HCT116 (cell line): ENCODE measurements around the gene TPX2. TPM values are rescaled to one million over a fixed set of nuclear protein-coding genes. Genes with fewer than 3 reads are reported as not detected.
"Not testable (repeated sequence)": the region's sequence is repeated elsewhere in the genome, so short reads cannot be mapped to it uniquely, and the experiment has no call there.

Experiments
- ATAC-seq: fragments of 200-7000 bp; cut with Tn5 transposase; 2 replicates; pipeline ENCODE4 v1.9.1; 2020; ENCODE audit warnings: mild to moderate bottlenecking, moderate library complexity
- BruUV-seq: library from RNA; stranded (reverse); fragments of 400-500 nt; replicated peaks from 2 replicates; lab custom pipeline; 2021; lab: Mats Ljungman, UMichigan
- CTCF ChIA-PET: fragments of 300-600 bp; sonication (Branson Sonifier 250); formaldehyde crosslinking; loops from one replicate; lab custom pipeline; 2021; ENCODE audit warnings: antibody characterized with exemption; lab: Charles Lee
- POLR2A ChIA-PET: fragments of 300-600, 350-600 bp; sonication (Branson Sonifier 250); formaldehyde crosslinking; loops from one replicate; lab custom pipeline; 2021; ENCODE audit warnings: antibody characterized with exemption; lab: Charles Lee
- RAD21 ChIA-PET, 2 experiments: fragments of 300-600 bp; sonication (Branson Sonifier 250); formaldehyde crosslinking; loops; one replicate each; lab custom pipeline; 2023; ENCODE audit warnings: low total read pairs in 2 of 2; ENCODE audit not compliant: uncharacterized antibody in 2 of 2, unreplicated experiment in 2 of 2, low non-redundant PET in 1 of 2; lab: Charles Lee
- DNase-seq: peaks from one replicate; pipeline ENCODE4 v3.0.0-alpha.2; 2010; ENCODE audit warnings: low read depth, low spot score
- H2AFZ ChIP-seq: fragments of 200-600 bp; shearing (Covaris generic), sonication (generic); 2 replicates; pipeline ENCODE4 v1.6.1; 2017; ENCODE audit warnings: low read depth, mixed run types, mixed read lengths, antibody characterized with exemption, low read length; ENCODE audit not compliant: poor library complexity, severe bottlenecking
- H3K27ac ChIP-seq: 2 replicates; pipeline ENCODE4 v1.5.1; 2012; ENCODE audit warnings: low read depth, low read length
- H3K27me3 ChIP-seq: fragments of 200-600 bp; sonication (generic); 2 replicates; pipeline ENCODE4 v1.6.1; 2016; ENCODE audit warnings: mixed run types, low read length, mixed read lengths; ENCODE audit not compliant: insufficient read depth
- H3K36me3 ChIP-seq, 2 experiments: fragments of 200-500 bp in 1 of 2; fragments of 200-600 bp in 1 of 2; sonication (Bioruptor generic) in 1 of 2; sonication (generic) in 1 of 2; 2 replicates each; pipeline versions ENCODE4 v1.5.1 to v1.6.1; 2014 to 2016; ENCODE audit warnings: low read length in 2 of 2, inconsistent platforms in 1 of 2, mixed read lengths in 1 of 2, mixed run types in 1 of 2; ENCODE audit not compliant: insufficient read depth in 2 of 2, control insufficient read depth in 1 of 2
- H3K4me1 ChIP-seq, 2 experiments: fragments of 200-600 bp in 1 of 2; sonication (generic) in 1 of 2; 2 replicates each; pipeline versions ENCODE4 v1.5.1 to v1.6.1; 2012 to 2017; ENCODE audit warnings: low read length in 2 of 2, inconsistent platforms in 1 of 2, mild to moderate bottlenecking in 1 of 2, mixed read lengths in 1 of 2, mixed run types in 1 of 2, moderate library complexity in 1 of 2; ENCODE audit not compliant: insufficient read depth in 2 of 2, control insufficient read depth in 1 of 2
- H3K4me2 ChIP-seq: fragments of 200-600 bp; sonication (generic); 2 replicates; pipeline ENCODE4 v1.6.1; 2017; ENCODE audit warnings: mixed run types, low read length, mixed read lengths
- H3K4me3 ChIP-seq, 2 experiments: fragments of 200-600 bp in 1 of 2; sonication (generic) in 1 of 2; replicated peaks in 1 of 2; 2 replicates each; pipeline ENCODE4 v1.5.1; 2011 to 2016; ENCODE audit warnings: low read length in 2 of 2, control low read depth in 1 of 2, low read depth in 1 of 2, mild to moderate bottlenecking in 1 of 2, mixed read lengths in 1 of 2, mixed run types in 1 of 2
- H3K79me2 ChIP-seq: fragments of 200-600 bp; sonication (generic); 2 replicates; pipeline ENCODE4 v1.6.1; 2017; ENCODE audit warnings: mild to moderate bottlenecking, mixed run types, low read length, moderate library complexity, mixed read lengths; ENCODE audit not compliant: insufficient read depth
- H3K9ac ChIP-seq: fragments of 200-600 bp; sonication (generic); 2 replicates; pipeline ENCODE4 v1.6.1; 2016; ENCODE audit warnings: low read length, mixed read lengths
- H3K9me2 ChIP-seq: fragments of 200-600 bp; sonication (generic), shearing (Covaris generic); 2 replicates; pipeline ENCODE4 v1.6.1; 2017; ENCODE audit warnings: mixed run types, mild to moderate bottlenecking, moderate library complexity; ENCODE audit not compliant: insufficient read depth
- H3K9me3 ChIP-seq, 2 experiments: fragments of 200-500 bp in 1 of 2; fragments of 200-600 bp in 1 of 2; sonication (Bioruptor generic) in 1 of 2; sonication (generic) in 1 of 2; 2 replicates each; pipeline ENCODE4 v1.6.1; 2014 to 2017; ENCODE audit warnings: low read length in 2 of 2, mixed read lengths in 2 of 2, inconsistent platforms in 1 of 2, low read depth in 1 of 2, mild to moderate bottlenecking in 1 of 2, mixed run types in 1 of 2, moderate library complexity in 1 of 2; ENCODE audit not compliant: control insufficient read depth in 1 of 2, insufficient read depth in 1 of 2
- H4K20me1 ChIP-seq: fragments of 200-600 bp; sonication (generic), shearing (Covaris generic); 2 replicates; pipeline ENCODE4 v1.6.1; 2017; ENCODE audit warnings: mixed run types, mild to moderate bottlenecking, moderate library complexity; ENCODE audit not compliant: insufficient read depth
- CBX3 ChIP-seq: IDR thresholded peaks from 2 replicates; pipeline ENCODE4 v1.6.1; 2012; ENCODE audit warnings: low read depth
- CEBPB ChIP-seq: IDR thresholded peaks from 2 replicates; pipeline ENCODE4 v1.6.1; 2012; ENCODE audit warnings: low read depth
- EGR1 ChIP-seq: IDR thresholded peaks from 2 replicates; pipeline ENCODE4 v1.6.1; 2012; ENCODE audit warnings: low read depth
- ELF1 ChIP-seq: IDR thresholded peaks from 2 replicates; pipeline ENCODE4 v1.6.1; 2012; ENCODE audit warnings: low read depth, borderline replicate concordance
- EZH2 ChIP-seq: fragments of 200-600 bp; sonication (generic); IDR thresholded peaks from 2 replicates; pipeline ENCODE4 v1.6.1; 2017; ENCODE audit warnings: antibody characterized with exemption, mixed run types
- EZH2phosphoT487 ChIP-seq: fragments of 200-600 bp; IDR thresholded peaks from 2 replicates; pipeline ENCODE4 v1.6.1; 2018; ENCODE audit warnings: antibody characterized with exemption, borderline replicate concordance
- FOSL1 ChIP-seq: IDR thresholded peaks from 2 replicates; pipeline ENCODE4 v1.6.1; 2012; ENCODE audit warnings: low read depth
- JUND ChIP-seq: IDR thresholded peaks from 2 replicates; pipeline ENCODE4 v1.6.1; 2012
- POLR2A ChIP-seq: IDR thresholded peaks from 2 replicates; pipeline ENCODE4 v1.7.0; 2011; ENCODE audit warnings: borderline replicate concordance; ENCODE audit not compliant: insufficient read depth, insufficient read length; ENCODE audit errors: extremely low read depth
- RAD21 ChIP-seq: IDR thresholded peaks from 2 replicates; pipeline ENCODE4 v1.6.1; 2012; ENCODE audit warnings: low read depth, mild to moderate bottlenecking
- SIN3A ChIP-seq: IDR thresholded peaks from 2 replicates; pipeline ENCODE4 v1.6.1; 2012; ENCODE audit warnings: low read depth
- SP1 ChIP-seq: IDR thresholded peaks from 2 replicates; pipeline ENCODE4 v1.6.1; 2012; ENCODE audit warnings: low read depth
- SRF ChIP-seq: IDR thresholded peaks from 2 replicates; pipeline ENCODE4 v1.6.1; 2012; ENCODE audit warnings: low read depth
- YY1 ChIP-seq: IDR thresholded peaks from 2 replicates; pipeline ENCODE4 v1.6.1; 2011; ENCODE audit warnings: low read length, low read depth, moderate library complexity, mild to moderate bottlenecking; ENCODE audit not compliant: insufficient replicate concordance; ENCODE audit errors: extremely low read depth
- ZFX ChIP-seq: fragments of 450-650 bp; IDR thresholded peaks from 2 replicates; pipeline ENCODE4 v1.6.1; 2017
- ZNF274 ChIP-seq: fragments of 200-500 bp; sonication (Bioruptor generic); IDR thresholded peaks from 2 replicates; pipeline ENCODE4 v1.6.1; 2014; ENCODE audit warnings: mild to moderate bottlenecking, low read depth, low read length, inconsistent platforms
- intact Hi-C: fragments of 100-400 bp; cut with micrococcal nuclease; formaldehyde crosslinking; loops from 2 replicates; pipeline ENCODE4 v1.10.0; 2022
- total RNA-seq: library from RNA; stranded (reverse); gene quantifications from one replicate; pipeline ENCODE4 v1.2.1, GENCODE V29; 2021; ENCODE audit not compliant: unreplicated experiment
- TF ChIP-seq, protein P1 (sequence below): IDR thresholded peaks from 2 replicates; pipeline ENCODE4 v1.6.1; 2012
- TF ChIP-seq, protein P2 (sequence below): IDR thresholded peaks from 2 replicates; pipeline ENCODE4 v1.6.1; 2011; ENCODE audit warnings: mild to moderate bottlenecking, low read length, moderate library complexity; ENCODE audit not compliant: insufficient replicate concordance; ENCODE audit errors: extremely low read depth
- TF ChIP-seq, protein P3 (sequence below): IDR thresholded peaks from 2 replicates; pipeline ENCODE4 v1.6.1; 2012
- TF ChIP-seq, protein P4 (sequence below): IDR thresholded peaks from 2 replicates; pipeline ENCODE4 v1.6.1; 2012; ENCODE audit warnings: low read depth

TPX2 gene
- total RNA-seq, 1 experiment from 2014 or later = 163 TPM

DNA sequence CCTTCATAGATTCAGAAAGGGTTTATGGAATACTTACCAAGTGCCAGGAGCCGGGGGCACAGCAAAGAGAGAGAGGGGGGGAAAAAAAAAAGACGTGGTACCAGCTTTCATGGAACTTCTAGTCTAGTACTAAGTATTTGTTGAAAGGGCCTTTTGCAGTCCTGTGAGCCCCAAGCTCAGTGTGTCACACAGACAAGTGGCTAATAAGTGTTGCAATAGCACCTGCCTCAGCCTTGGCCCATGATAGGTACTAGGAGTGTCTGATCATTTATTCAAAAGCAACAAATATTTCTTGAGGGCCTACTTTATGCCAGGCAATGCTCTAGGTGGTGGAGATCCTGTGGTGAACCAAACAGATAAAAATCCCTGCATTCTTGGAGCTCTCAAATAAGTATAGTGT, 88.0 kb downstream of the TPX2 start:
- Histone ChIP-seq H3K36me3 (no peaks in the 10 kb centered on the region), H3K4me2 (no peak overlapping the region), H3K4me1 (peaks cover 0 to 9% of the 10 kb centered on the region in 2 experiments; a peak in 1 of 4 replicates), H2AFZ (no peak overlapping the region), H3K27ac (no peak overlapping the region), H3K79me2 (no peaks in the 10 kb centered on the region), H3K4me3 (no peak overlapping the region), H3K27me3 (no peaks in the 10 kb centered on the region), H4K20me1 (no peaks in the 10 kb centered on the region), H3K9me2 (no peaks in the 10 kb centered on the region), H3K9ac (no peak overlapping the region), H3K9me3 (no peaks in the 10 kb centered on the region)
- POLR2A ChIA-PET = no interaction called here
- CTCF ChIA-PET = no interaction called here
- ATAC-seq (no peak), DNase-seq (no peak)
- intact Hi-C loops = no loop called here
- TF ChIP-seq CBX3 (no peak), SP1 (no peak), JUND (no peak), RAD21 (no peak), EGR1 (no peak), SIN3A (no peak), YY1 (no peak), ELF1 (no peak), ZNF274 (no peak), EZH2phosphoT487 (no peak), POLR2A (no peak), CEBPB (no peak), EZH2 (no peak), FOSL1 (no peak), ZFX (no peak), SRF (no peak)
- TF ChIP-seq, protein P1, sequence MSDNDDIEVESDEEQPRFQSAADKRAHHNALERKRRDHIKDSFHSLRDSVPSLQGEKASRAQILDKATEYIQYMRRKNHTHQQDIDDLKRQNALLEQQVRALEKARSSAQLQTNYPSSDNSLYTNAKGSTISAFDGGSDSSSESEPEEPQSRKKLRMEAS = no peak
- TF ChIP-seq, protein P2, sequence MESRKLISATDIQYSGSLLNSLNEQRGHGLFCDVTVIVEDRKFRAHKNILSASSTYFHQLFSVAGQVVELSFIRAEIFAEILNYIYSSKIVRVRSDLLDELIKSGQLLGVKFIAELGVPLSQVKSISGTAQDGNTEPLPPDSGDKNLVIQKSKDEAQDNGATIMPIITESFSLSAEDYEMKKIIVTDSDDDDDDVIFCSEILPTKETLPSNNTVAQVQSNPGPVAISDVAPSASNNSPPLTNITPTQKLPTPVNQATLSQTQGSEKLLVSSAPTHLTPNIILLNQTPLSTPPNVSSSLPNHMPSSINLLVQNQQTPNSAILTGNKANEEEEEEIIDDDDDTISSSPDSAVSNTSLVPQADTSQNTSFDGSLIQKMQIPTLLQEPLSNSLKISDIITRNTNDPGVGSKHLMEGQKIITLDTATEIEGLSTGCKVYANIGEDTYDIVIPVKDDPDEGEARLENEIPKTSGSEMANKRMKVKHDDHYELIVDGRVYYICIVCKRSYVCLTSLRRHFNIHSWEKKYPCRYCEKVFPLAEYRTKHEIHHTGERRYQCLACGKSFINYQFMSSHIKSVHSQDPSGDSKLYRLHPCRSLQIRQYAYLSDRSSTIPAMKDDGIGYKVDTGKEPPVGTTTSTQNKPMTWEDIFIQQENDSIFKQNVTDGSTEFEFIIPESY = no peak
- TF ChIP-seq, protein P3, sequence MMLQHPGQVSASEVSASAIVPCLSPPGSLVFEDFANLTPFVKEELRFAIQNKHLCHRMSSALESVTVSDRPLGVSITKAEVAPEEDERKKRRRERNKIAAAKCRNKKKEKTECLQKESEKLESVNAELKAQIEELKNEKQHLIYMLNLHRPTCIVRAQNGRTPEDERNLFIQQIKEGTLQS = no peak
- TF ChIP-seq, protein P4, sequence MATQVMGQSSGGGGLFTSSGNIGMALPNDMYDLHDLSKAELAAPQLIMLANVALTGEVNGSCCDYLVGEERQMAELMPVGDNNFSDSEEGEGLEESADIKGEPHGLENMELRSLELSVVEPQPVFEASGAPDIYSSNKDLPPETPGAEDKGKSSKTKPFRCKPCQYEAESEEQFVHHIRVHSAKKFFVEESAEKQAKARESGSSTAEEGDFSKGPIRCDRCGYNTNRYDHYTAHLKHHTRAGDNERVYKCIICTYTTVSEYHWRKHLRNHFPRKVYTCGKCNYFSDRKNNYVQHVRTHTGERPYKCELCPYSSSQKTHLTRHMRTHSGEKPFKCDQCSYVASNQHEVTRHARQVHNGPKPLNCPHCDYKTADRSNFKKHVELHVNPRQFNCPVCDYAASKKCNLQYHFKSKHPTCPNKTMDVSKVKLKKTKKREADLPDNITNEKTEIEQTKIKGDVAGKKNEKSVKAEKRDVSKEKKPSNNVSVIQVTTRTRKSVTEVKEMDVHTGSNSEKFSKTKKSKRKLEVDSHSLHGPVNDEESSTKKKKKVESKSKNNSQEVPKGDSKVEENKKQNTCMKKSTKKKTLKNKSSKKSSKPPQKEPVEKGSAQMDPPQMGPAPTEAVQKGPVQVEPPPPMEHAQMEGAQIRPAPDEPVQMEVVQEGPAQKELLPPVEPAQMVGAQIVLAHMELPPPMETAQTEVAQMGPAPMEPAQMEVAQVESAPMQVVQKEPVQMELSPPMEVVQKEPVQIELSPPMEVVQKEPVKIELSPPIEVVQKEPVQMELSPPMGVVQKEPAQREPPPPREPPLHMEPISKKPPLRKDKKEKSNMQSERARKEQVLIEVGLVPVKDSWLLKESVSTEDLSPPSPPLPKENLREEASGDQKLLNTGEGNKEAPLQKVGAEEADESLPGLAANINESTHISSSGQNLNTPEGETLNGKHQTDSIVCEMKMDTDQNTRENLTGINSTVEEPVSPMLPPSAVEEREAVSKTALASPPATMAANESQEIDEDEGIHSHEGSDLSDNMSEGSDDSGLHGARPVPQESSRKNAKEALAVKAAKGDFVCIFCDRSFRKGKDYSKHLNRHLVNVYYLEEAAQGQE = no peak
- RAD21 ChIA-PET = no interaction called here
- no TSS peak for BruUV-seq

DNA sequence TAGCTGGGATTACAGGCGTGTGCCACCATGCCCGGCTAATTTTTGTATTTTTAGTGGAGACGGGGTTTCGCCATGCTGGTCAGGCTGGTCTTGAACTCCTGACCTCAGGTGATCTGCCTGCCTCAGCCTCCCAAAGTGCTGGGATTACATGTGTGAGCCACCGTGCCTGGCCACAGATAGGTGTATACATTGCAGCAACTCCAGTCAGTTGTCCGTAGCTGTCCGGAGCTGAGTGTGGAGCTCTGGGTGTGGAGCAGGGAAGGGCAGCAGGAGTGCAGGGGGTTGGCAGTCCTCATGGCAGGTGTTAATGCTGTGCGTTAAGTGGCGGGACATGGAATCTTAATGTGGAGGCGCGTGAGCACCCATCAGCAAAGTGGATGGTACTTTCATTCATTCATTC, 88.9 kb downstream of the TPX2 start:
- H3K9ac ChIP-seq, intact Hi-C loops, BruUV-seq, H3K9me3 ChIP-seq, ATAC-seq, RAD21 ChIA-PET, H3K4me3 ChIP-seq, CTCF ChIA-PET, H3K9me2 ChIP-seq, H3K4me2 ChIP-seq, H3K36me3 ChIP-seq, H3K27ac ChIP-seq, H2AFZ ChIP-seq, H3K4me1 ChIP-seq, H4K20me1 ChIP-seq, DNase-seq, H3K79me2 ChIP-seq, H3K27me3 ChIP-seq: not testable (repeated sequence)
- POLR2A ChIA-PET = interaction anchor here (0.6 kb wide), 1 partner anchor 169 kb away, joined by 3 read pairs; no protein-coding TSS in a partner anchor
